ENCODE data around the gene GART.

GART gene

GRCh38 chr21:33552999-33553598 lies 11.2 kb upstream of the GART start:
- no peak for DNase-seq (ENCODE audit: low read depth in 2 of 2)

GRCh38 chr21:33552093-33552998 lies 10.4 kb upstream of the GART start:
- DNase-seq (ENCODE audit: low read depth in 2 of 2), result no peak

- no peak for DNase-seq (ENCODE audit: low read depth in 2 of 2)
Observed at GRCh38 chr21:33551664-33552063, 9.7 kb upstream of the GART start.

- DNase-seq (ENCODE audit: low read depth in 2 of 2), result no peak
Observed at GRCh38 chr21:33550772-33551660, 9.1 kb upstream of the GART start.

- no peak for DNase-seq (ENCODE audit: low read depth in 2 of 2)
Observed at GRCh38 chr21:33549848-33550771, 8.2 kb upstream of the GART start.

GRCh38 chr21:33546086-33546485 lies 4.2 kb upstream of the GART start:
- no peak for DNase-seq (ENCODE audit: low read depth in 2 of 2)

- DNase-seq (ENCODE audit: low read depth in 2 of 2), result no peak
Observed at GRCh38 chr21:33544451-33545195, 2.7 kb upstream of the GART start.

- peak in 1 of 2 donors; percentile 45 for DNase-seq (ENCODE audit: low read depth in 2 of 2)
Observed at GRCh38 chr21:33543505-33544129, 1.7 kb upstream of the GART start.

GRCh38 chr21:33542640-33543504 lies 955 bp upstream of the GART start, which contains the start of gene SON:
Gene SON, plus strand, starts transcription at chr21:33543038. Its CDS starts 55 bp downstream, at chr21:33543093.
- DNase-seq (ENCODE audit: low read depth in 2 of 2), result peak; percentile 92 to 95

GRCh38 chr21:33541105-33541711 lies 709 bp downstream of the GART start:
- DNase-seq (ENCODE audit: low read depth in 2 of 2), result no peak

GRCh38 chr21:33540711-33541104 lies 1.2 kb downstream of the GART start:
- no peak for DNase-seq (ENCODE audit: low read depth in 2 of 2)

GRCh38 chr21:33539616-33540015 lies 2.3 kb downstream of the GART start:
- DNase-seq (ENCODE audit: low read depth in 2 of 2), result no peak

- no peak for DNase-seq (ENCODE audit: low read depth in 2 of 2)
Observed at GRCh38 chr21:33537212-33537611, 4.7 kb downstream of the GART start.

GRCh38 chr21:33531007-33531406 lies 10.9 kb downstream of the GART start:
- DNase-seq (ENCODE audit: low read depth in 2 of 2), result no peak

GRCh38 chr21:33522953-33523349 lies 19.0 kb downstream of the GART start:
- no peak for DNase-seq (ENCODE audit: low read depth in 2 of 2)

GRCh38 chr21:33522297-33522952 lies 19.5 kb downstream of the GART start:
- no peak for DNase-seq (ENCODE audit: low read depth in 2 of 2)

- DNase-seq (ENCODE audit: low read depth in 2 of 2), result no peak
Observed at GRCh38 chr21:33518899-33519298, 23.0 kb downstream of the GART start.

GRCh38 chr21:33514229-33514628 lies 27.7 kb downstream of the GART start:
- no peak for DNase-seq (ENCODE audit: low read depth in 2 of 2)
